A673 (cell line): ENCODE data around the gene PRKCA. TPM values are rescaled to one million over a fixed set of nuclear protein-coding genes. Genes with fewer than 3 reads are reported as not detected.

Experiments used
- BruUV-seq: library from RNA; stranded (reverse); fragments of 400-500 nt; replicated peaks from 2 replicates; lab custom pipeline; 2021; lab: Mats Ljungman, UMichigan
- CTCF ChIA-PET: fragments of 300-600 bp; sonication (Branson Sonifier 250); formaldehyde crosslinking; loops from one replicate; lab custom pipeline; 2022; ENCODE audit warnings: antibody characterized with exemption; lab: Charles Lee
- POLR2A ChIA-PET: fragments of 300-600 bp; sonication (Branson Sonifier 250); formaldehyde crosslinking; loops from one replicate; lab custom pipeline; 2022; ENCODE audit warnings: antibody characterized with exemption; ENCODE audit not compliant: low non-redundant PET; lab: Charles Lee
- DNase-seq: peaks from one replicate; pipeline ENCODE4 v3.0.0-alpha.2; 2015; ENCODE audit warnings: low spot score
- H3K27ac ChIP-seq: fragments of 200-600 bp; sonication (generic); 2 replicates; pipeline ENCODE4 v1.5.1; 2016; ENCODE audit warnings: mixed run types, low read depth, mild to moderate bottlenecking, mixed read lengths, antibody characterized with exemption, low read length; ENCODE audit not compliant: poor library complexity, severe bottlenecking
- H3K27me3 ChIP-seq: fragments of 200-600 bp; sonication (generic); replicated peaks from 2 replicates; pipeline ENCODE4 v1.6.1; 2017; ENCODE audit warnings: mixed run types, low read depth, mild to moderate bottlenecking, mixed read lengths, antibody characterized with exemption, low read length; ENCODE audit not compliant: insufficient read depth, poor library complexity
- H3K36me3 ChIP-seq: fragments of 200-600 bp; sonication (generic); 2 replicates; pipeline ENCODE4 v1.6.1; 2016; ENCODE audit warnings: mixed run types, mild to moderate bottlenecking, mixed read lengths, antibody characterized with exemption, low read length; ENCODE audit not compliant: insufficient read depth, poor library complexity, severe bottlenecking
- H3K4me1 ChIP-seq: fragments of 200-600 bp; sonication (generic); 2 replicates; pipeline ENCODE4 v1.6.1; 2017; ENCODE audit warnings: mixed run types, mild to moderate bottlenecking, mixed read lengths, antibody characterized with exemption, low read length; ENCODE audit not compliant: insufficient read depth, poor library complexity, severe bottlenecking
- H3K4me3 ChIP-seq: fragments of 200-600 bp; sonication (generic); 2 replicates; pipeline ENCODE4 v1.5.1; 2016; ENCODE audit warnings: low read depth, mixed run types, mild to moderate bottlenecking, mixed read lengths, low read length; ENCODE audit not compliant: poor library complexity, severe bottlenecking
- H3K9me3 ChIP-seq: fragments of 200-600 bp; sonication (generic); 2 replicates; pipeline ENCODE4 v1.6.1; 2016; ENCODE audit warnings: mixed run types, low read depth, mild to moderate bottlenecking, mixed read lengths, antibody characterized with exemption, low read length; ENCODE audit not compliant: poor library complexity, severe bottlenecking
- CTCF ChIP-seq: fragments of 300-800, 200-600 bp; sonication (generic); conservative IDR thresholded peaks from 2 replicates; pipeline ENCODE4 v1.5.1; 2017; ENCODE audit warnings: low read depth, mild to moderate bottlenecking, antibody characterized with exemption, low read length, moderate library complexity, mixed read lengths
- EZH2 ChIP-seq: fragments of 200-600 bp; sonication (generic); IDR thresholded peaks from 2 replicates; pipeline ENCODE4 v1.6.1; 2017; ENCODE audit warnings: borderline replicate concordance, low read depth, mild to moderate bottlenecking, mixed read lengths, antibody characterized with exemption, low read length; ENCODE audit not compliant: poor library complexity, severe bottlenecking
- intact Hi-C: fragments of 100-400 bp; cut with micrococcal nuclease; formaldehyde crosslinking; loops from one replicate; pipeline ENCODE4 v1.10.0; 2022; ENCODE audit not compliant: unreplicated experiment
- total RNA-seq: library from RNA; stranded (reverse); gene quantifications from 2 replicates; pipeline ENCODE4 v1.2.3, GENCODE V29; 2021

Gene PRKCA
- total RNA-seq, 1 experiment from 2014 or later = 16.3 TPM

DNA sequence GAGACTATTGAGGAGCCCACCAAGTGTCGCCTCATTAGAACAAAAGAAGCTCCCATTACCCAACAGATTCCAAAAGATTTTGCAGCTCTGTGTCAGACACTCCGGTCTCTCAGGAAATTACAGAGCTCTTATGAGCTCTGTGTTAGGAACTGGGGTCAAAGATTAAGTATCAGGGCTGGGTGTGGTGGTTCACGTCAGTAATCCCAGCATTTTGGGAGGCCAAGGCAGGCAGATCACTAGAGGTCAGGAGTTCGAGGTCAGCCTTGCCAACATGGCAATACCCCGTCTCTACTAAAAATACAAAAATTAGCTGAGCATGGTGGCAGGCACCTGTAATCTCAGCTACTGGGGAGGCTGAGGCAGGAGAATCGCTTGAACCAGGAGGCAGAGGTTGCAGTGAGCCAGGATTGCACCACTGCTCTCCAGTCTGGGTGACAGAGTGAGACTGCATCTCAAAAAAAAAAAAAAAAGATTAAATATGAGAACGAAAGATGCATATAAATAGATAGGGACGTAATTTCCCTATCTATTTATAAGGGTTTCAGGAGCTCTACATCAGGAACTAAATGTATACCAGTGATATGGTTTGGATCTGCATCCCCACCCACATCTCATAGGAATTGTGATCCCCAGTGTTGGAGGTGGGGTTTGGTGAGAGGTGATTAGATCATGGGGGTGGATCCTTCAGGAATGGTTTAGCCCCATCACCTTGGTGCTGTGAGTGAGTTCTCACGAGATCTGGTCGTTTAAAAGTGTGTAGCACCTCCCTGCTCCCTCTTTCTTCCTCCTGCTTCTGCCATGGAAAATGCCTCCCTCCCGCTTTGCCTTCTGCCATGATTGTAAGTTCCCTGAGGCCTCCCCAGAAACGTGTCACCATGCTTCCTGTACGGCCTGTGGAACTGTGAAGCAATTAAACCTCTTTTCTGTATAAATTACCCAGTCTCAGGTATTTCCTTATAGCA lies 111.4 kb downstream of the PRKCA start:
- CTCF ChIA-PET = no interaction called here
- H3K27ac ChIP-seq = no peak overlapping the region
- H3K4me1 ChIP-seq = no peaks in the 10 kb centered on the region
- POLR2A ChIA-PET = no interaction called here
- H3K36me3 ChIP-seq = no peaks in the 10 kb centered on the region
- TF ChIP-seq CTCF = no peak
- no peak for TF ChIP-seq EZH2
- H3K9me3 ChIP-seq = no peaks in the 10 kb centered on the region
- no peak overlapping the region for H3K4me3 ChIP-seq
- DNase-seq = no peak
- intact Hi-C loops = no loop called here
- H3K27me3 ChIP-seq = no peaks in the 10 kb centered on the region
- BruUV-seq = no TSS peak

DNA sequence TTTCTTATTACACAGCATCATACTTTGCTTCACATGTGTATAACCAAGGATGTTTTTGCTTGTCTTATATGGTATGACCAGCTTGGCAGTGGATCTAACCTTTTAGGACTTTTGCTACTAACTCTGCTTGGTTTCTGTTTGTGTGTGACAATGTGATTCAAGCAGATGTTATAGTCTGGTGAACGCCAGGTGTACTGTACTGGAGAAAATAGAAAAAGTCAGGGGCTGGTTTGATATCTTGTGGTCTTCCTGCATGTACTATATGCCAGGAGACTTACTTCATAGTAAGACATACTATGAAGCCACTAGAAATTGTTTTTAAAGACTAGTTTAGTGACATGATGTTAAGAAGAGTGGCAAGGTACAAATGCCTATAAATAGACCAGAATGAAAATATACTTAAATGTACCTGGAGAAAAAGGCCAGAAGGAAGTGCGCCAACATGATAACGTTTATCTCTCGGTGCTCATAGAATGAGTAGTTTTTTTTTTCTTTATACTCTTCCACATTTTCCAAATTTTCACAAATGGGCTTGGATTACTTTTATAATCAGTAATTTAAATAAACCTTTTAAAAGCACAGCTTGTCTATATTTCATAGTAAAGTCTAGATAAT lies 112.3 kb downstream of the PRKCA start:
- no peak for DNase-seq
- Histone ChIP-seq H3K27ac (no peak overlapping the region), H3K9me3 (no peaks in the 10 kb centered on the region), H3K27me3 (no peaks in the 10 kb centered on the region), H3K4me3 (no peak overlapping the region), H3K4me1 (no peaks in the 10 kb centered on the region), H3K36me3 (no peaks in the 10 kb centered on the region)
- TF ChIP-seq CTCF (no peak), EZH2 (no peak)
- CTCF ChIA-PET = no interaction called here
- BruUV-seq = no TSS peak
- POLR2A ChIA-PET = no interaction called here
- intact Hi-C loops = no loop called here

- Histone ChIP-seq H3K4me3 (no peak overlapping the region), H3K27me3 (no peaks in the 10 kb centered on the region), H3K9me3 (no peaks in the 10 kb centered on the region), H3K4me1 (no peaks in the 10 kb centered on the region), H3K36me3 (no peaks in the 10 kb centered on the region), H3K27ac (no peak overlapping the region)
- BruUV-seq = no TSS peak
- ChIA-PET CTCF (no interaction called here), POLR2A (no interaction called here)
- intact Hi-C loops = no loop called here
- no peak for DNase-seq
- TF ChIP-seq EZH2 (no peak), CTCF (no peak)
Measured at GRCh38 chr17:66415366-66416206, 113.2 kb downstream of the PRKCA start.
